Cerebellar cortex (tissue), 1 donor: ENCODE measurements around the gene LCORL.
"Not testable (repeated sequence)": the region's sequence is repeated elsewhere in the genome, so short reads cannot be mapped to it uniquely, and the experiment has no call there.

Source experiments
- DNase-seq: peaks from one replicate; pipeline ENCODE4 v3.0.0-alpha.2; 2015; ENCODE audit warnings: low spot score

LCORL gene

DNA sequence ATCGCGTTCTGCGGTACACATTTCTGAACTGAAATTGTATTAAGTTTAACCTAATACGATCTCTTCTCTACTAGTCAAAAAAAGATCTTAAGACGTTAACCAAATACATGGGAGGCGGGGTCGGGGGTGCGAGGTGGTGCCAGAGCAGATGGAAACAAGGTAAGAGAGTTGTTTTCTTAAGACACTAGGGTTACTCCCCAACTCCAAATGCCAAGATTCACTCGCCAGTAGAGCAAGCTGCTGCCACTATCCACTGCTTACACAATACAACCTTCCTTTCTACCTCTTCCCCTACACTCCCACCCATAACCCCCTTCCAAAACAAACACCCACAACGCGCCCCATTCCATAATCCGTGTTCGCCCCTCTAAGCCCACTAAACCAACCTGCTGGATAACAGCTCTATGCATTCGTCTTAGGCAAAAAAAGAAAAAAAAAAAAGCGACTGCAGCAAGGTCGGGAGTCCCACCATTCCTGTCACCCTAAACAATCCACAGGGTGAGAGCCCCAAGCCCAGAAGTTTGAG, 1.3 kb downstream of the LCORL start:
- DNase-seq = peak; percentile 24

- DNase-seq = no peak
These were observed 7.3 kb downstream of the LCORL start for GRCh38 chr4:18014269-18014668.

DNA sequence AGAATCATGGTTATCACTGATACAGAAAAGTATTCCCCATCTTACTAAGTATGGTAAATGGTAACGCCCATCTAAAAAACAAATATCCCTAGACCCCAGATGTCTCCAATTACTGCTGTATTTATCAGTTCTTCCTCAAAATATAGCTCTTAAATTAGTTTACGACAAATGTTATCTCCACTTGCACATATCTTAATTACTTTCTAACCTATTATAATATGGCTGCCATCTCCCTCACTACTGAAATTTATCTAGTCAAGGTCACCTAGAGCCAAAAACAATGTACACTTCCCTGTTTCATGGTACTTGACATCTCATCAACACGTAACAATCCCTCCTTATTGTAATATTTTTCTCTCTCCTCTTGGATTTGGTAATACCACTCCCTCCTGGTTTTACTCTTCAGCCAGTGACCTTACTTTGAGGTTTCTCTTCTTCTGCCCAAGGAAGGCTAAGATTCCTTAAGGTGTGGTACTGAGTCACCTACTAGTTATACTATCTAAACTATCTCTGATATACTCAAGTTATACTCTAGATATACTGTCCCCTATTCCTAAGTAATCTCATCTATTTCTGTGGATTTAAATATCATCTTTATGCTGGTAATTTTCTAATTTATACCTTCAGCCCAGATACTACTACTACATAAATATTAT, 8.6 kb downstream of the LCORL start:
- no peak for DNase-seq

- DNase-seq = no peak
These were observed 9.3 kb downstream of the LCORL start for GRCh38 chr4:18012134-18012806.

- no peak for DNase-seq
These were observed 13.9 kb downstream of the LCORL start for GRCh38 chr4:18007625-18008024.

- not testable (repeated sequence) for DNase-seq
These were observed 15.1 kb downstream of the LCORL start for GRCh38 chr4:18006432-18006831.

GRCh38 chr4:17997129-17997528, 24.4 kb downstream of the LCORL start:
- DNase-seq = no peak

- no peak for DNase-seq
These were observed 26.4 kb downstream of the LCORL start for GRCh38 chr4:17995165-17995564.

DNA sequence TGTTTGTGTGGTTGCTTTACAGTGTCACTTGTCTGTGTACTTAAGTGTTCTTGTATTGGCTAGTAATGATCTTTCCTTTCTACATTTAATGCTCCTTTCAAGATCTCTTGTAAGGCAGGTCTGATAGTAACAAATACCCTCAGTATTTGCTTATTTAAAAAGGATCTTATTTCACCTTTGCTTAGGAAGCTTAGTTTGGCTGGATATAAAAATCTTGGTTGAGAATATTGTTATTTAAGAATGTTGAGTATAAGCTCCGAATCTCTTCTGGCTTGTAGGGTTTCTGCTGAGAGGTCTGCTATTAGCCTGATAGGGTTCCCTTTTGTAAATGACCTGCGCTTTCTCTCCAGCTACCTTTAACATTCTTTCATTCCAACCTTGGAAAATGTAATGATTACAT, 35.7 kb downstream of the LCORL start:
- DNase-seq = no peak

DNA sequence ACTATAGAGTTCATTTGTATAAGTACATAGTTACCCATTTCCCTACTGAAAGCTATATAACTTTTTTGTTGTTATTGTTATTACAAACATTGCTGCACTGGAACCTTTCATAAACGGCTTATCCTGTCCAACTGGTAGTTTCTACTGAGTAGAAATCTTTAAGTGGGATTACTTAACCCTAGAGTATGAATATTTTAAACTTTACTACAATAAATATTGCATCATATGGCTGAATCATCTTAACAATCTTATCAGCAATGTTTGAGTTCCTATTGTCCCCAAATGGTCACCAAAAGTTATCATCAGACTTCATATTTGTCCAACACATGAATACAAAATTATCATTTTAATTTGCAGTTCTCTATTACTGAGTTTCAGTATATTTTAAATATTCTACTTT, 40.5 kb downstream of the LCORL start:
- no peak for DNase-seq

DNA sequence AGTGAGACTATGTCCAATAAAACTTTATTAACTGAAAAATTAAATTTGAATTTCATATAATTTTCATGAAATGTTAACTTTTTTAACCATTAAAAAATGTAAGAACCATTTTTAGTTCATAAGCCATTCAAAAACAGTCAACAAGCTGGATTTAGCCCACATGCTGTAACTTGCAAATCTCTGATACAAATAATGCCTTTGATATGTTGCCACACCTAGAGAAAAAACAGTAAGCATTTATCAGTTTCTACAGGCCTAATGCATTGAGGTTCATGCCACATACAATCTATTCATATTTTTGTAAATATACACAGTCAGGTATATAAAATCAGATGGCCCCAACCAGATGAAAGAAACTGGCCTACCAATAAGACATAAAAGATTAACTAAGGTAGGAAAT, 52.8 kb downstream of the LCORL start:
- DNase-seq = no peak

DNA sequence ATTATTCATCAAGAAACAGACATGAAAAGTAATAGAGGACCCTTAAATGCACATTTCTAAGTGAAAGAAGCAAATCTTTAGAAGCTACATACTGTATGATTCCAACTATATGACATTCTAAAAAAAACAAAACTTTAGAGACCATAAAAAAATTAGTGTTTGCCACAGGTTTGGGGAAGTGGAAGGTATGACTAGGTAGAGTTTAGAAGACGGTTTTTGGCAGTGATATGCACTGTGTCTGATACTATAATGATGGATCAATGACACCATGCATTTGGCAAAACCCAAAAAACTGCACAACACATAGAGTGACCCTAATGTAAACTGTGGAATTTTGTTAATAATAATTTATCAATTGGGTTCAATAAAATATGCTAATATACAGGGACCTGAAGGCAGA, 54.5 kb downstream of the LCORL start:
- DNase-seq = no peak

- no peak for DNase-seq
These were observed 55.2 kb downstream of the LCORL start for GRCh38 chr4:17966312-17966711.

DNA sequence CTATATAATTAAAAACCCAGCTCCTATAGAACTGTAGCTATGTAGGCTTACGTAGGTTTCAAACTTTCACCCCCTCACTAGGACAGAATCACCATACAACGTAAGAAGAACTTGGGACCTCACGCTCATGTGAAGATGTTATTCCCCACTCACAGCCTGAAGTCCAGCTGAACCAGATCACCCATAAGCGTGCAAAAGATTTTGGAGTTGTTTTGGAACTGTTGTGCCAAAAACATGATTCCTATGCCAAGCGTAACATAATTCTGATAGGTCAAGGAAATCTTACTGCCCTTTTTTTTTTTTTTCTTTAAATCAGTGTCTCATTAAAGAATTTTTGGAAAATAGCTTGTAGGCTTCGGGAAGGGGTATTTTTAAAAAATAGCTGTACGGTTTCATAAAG, 57.0 kb downstream of the LCORL start:
- DNase-seq = no peak

DNA sequence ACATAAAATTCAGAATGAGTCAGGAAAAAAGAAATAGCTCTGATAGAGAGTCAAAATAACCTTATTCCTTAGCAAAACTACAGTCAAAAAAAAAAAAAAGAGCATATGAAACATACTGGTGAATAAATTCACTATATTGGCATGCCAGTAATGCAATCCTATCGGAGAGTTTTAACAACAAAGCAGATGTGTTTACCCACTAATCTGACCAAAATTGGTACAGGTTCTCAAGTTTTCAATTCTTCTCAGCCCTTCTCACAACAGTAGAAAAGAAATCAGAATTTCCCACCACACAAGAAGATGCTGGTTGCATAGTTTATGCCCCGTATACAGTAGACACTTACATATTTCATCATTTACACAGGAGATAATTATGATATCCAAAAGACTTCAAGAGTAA, 59.4 kb downstream of the LCORL start:
- no peak for DNase-seq

- DNase-seq = no peak
These were observed 60.3 kb downstream of the LCORL start for GRCh38 chr4:17961249-17961648.

DNA sequence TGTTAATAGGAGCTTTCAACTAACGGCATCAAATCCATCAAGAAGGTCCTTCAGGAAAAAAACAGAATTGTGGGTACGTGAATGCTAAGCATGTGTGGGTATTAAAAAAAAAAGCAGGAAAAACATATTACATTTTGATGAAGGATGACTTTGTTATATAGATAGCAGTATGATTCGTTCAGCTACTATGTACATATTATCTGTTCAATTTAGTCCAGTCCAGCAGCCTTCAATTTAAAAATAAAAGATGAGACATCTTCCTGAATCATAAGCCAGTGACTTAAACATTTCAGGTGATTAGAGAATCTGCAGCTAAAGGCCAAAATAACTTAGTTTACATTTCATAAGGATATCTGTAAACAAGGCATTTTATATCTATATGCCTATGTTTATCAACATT, 63.4 kb downstream of the LCORL start:
- no peak for DNase-seq

DNA sequence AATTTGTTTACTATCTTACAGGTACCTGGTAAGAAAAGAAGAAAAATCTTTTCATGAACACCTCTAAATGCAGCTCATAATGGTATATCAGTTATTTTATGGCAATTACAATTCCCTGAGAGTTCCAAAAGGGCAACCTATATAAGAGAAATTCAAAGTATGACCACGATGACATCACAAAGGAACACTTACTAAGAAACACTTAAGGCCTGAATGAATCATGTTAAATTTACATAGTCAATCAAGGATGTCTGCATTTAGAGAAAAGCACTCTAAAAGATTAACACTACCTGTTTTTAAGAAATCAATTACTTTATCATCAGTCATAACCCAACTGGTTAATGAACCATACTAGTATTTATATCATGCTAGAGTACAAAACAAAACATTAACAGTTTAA, 63.9 kb downstream of the LCORL start:
- DNase-seq = no peak

GRCh38 chr4:17956245-17956644, 65.3 kb downstream of the LCORL start:
- DNase-seq = no peak

- no peak for DNase-seq
These were observed 76.3 kb downstream of the LCORL start for GRCh38 chr4:17945303-17945702.

DNA sequence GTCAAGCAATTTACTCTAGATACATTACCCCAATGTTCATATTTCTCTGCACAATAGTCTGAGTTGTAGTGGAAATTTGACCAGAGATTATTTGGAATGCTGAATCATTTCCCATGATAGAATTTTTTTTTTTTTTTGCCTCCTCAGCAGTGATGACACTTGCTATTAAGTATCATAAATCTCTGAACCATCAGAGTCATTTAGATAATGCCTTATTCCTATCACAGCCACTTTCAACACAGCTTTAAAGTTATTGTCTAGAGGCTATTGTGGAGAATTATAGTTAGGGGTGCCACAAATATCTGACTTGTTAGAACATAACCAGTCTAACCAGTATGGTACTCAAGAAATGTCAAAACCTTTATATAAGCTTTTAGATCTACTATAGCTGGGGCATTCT, 79.8 kb downstream of the LCORL start:
- no peak for DNase-seq

GRCh38 chr4:17939054-17939453, 82.5 kb downstream of the LCORL start:
- no peak for DNase-seq

DNA sequence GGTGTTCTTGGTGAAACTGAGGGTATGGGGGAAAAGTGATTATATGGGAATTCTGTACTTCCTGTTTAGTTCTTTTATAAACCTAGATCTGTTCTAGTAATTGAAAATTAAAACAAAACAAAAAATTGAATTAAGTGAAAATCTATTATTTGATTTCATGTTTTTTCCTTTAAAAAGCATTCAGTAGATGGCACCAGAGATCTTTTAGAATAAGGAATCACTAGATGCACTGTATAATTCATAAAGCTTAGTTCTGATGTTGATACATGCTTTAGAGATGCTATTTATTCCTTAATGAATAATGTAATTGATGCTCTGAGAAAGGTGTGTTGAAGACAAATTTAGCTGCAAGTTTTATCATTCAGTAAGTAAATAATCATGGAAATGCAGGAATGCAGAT, 87.3 kb downstream of the LCORL start:
- DNase-seq = no peak

DNA sequence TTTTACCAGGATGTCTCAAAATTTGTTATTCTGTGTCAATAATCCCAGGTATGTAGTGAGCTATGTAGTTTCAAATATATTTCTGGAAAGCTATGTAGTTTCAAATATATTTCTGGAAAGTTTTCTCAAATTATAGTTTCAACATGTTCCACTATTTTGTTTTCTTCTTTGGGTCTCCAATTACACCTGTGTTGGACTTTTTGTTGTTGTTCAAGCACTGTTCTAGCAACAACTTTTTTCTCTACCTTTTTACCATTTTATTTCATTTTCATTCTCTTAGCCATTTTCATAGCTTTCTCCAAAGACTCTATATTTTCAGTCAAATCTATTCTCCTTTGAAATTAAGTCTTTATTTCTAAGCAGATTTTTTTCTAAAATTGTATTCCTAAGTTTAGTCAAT, 88.4 kb downstream of the LCORL start:
- no peak for DNase-seq
